Measurements from ENCODE around the gene CRY1. TPM values are rescaled to one million over a fixed set of nuclear protein-coding genes. Genes with fewer than 3 reads are reported as not detected.
"Not testable (repeated sequence)": the region's sequence is repeated elsewhere in the genome, so short reads cannot be mapped to it uniquely, and the experiment has no call there.

Gene CRY1
- total RNA-seq, 1 donor from 2014 or later, result 20.6 TPM

DNA sequence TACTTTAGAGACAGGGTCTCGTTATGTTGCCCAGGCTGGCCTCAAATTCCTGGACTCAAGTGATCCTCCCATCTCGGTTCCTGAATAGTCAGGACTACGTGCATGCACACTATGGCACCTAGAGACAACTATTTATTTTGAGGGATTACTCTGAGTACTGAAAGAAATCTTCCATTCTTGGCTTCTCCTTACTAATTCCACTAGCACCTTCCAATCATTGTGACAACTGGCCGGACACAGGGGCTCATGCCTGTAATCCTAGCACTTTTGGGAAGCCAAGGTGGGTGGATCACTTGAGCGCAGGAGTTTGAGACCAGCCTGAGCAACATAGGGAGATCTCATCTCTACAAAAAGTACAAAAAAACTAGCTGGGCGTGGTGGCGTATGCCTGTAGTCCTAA, 64.3 kb downstream of the CRY1 start:
- H3K4me3 ChIP-seq (ENCODE audit: low read depth, low read length), result no peak overlapping the region
- DNase-seq (ENCODE audit: low read depth), result no peak
- TF ChIP-seq CTCF (IDR thresholded peaks at IDR 0.05; ENCODE audit: insufficient read depth, low read length, poor library complexity, severe bottlenecking), result no peak
- no peaks in the 10 kb centered on the region for H3K36me3 ChIP-seq (ENCODE audit: control insufficient read depth, insufficient read depth, low read length)
- H3K27me3 ChIP-seq (ENCODE audit: control insufficient read depth, insufficient read depth, low read length), result no peaks in the 10 kb centered on the region

GRCh38 chr12:107027636-107028053, 65.7 kb downstream of the CRY1 start:
- no peak for TF ChIP-seq CTCF (IDR thresholded peaks at IDR 0.05; ENCODE audit: insufficient read depth, low read length, poor library complexity, severe bottlenecking)

DNA sequence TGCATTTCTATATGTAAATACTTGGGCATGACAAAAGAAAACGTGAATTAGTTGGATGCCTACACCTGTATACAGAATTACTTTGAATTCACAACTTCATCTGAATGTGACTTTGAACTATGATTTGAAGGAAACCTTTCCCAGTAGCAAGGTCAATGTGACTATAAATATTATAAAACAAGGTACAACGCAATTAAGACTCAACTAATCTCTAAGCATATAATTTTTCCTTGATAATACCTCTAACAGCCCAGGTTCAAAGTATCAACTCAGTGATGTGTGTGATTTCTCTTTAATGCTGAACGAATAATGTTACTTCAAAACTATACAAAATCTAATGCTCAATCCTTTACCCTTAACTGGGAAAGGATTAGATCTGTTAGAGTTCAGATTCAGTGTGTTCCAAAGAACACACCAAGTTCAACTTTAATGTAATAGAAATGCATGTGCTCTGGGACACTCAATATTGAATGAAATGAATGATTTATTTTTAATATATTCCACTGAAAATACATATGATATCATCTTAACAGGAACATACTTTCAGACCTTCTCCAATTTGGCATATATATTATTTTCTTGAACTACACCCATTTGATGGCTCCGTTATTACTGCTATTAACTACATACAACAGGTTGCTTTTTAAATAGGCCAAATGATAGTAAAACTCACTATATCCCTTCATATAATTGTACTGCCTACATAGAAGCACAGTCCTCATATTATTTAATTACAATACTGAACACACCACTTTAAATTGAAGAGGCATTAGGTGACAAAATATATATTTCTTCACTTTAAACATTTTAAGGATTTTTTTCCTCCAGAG, 66.3 kb downstream of the CRY1 start:
- no peak overlapping the region for H3K4me3 ChIP-seq (ENCODE audit: low read depth, low read length)
- no peaks in the 10 kb centered on the region for H3K27me3 ChIP-seq (ENCODE audit: control insufficient read depth, insufficient read depth, low read length)
- H3K36me3 ChIP-seq (ENCODE audit: control insufficient read depth, insufficient read depth, low read length), result no peaks in the 10 kb centered on the region
- DNase-seq (ENCODE audit: low read depth), result no peak
- TF ChIP-seq CTCF (IDR thresholded peaks at IDR 0.05; ENCODE audit: insufficient read depth, low read length, poor library complexity, severe bottlenecking), result no peak

More at GRCh38 chr12:107027636-107028053, 65.7 kb downstream of the CRY1 start:
- peak; percentile 86 for DNase-seq (ENCODE audit: low read depth)
- Histone ChIP-seq H3K27me3 (ENCODE audit: control insufficient read depth, insufficient read depth, low read length) (no peaks in the 10 kb centered on the region), H3K4me3 (ENCODE audit: low read depth, low read length) (no peak overlapping the region), H3K36me3 (ENCODE audit: control insufficient read depth, insufficient read depth, low read length) (no peaks in the 10 kb centered on the region)

GRCh38 chr12:107026356-107026755, 67.0 kb downstream of the CRY1 start:
- H3K4me3 ChIP-seq (ENCODE audit: low read depth, low read length); H3K36me3 ChIP-seq (ENCODE audit: control insufficient read depth, insufficient read depth, low read length); H3K27me3 ChIP-seq (ENCODE audit: control insufficient read depth, insufficient read depth, low read length); DNase-seq (ENCODE audit: low read depth): not testable (repeated sequence)

DNA sequence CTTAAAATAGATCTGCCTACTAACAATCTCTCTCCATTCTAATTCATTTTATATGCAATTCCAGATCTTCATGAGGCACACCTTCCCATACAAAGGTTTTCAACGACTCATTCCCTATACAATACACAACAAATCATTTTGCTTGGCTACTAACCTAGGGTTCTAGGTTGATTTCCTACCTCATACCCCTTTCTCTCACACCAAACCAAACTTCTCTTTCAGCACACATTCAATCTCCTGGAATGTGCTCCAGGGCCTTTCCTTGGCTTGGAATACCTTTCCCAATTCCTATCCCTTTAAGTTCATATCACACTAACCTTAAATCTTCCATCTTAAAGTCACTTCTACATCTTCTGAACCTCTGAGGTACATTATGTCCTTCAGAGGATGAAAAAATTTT, 67.7 kb downstream of the CRY1 start:
- no peak for DNase-seq (ENCODE audit: low read depth)
- Histone ChIP-seq H3K27me3 (ENCODE audit: control insufficient read depth, insufficient read depth, low read length) (no peaks in the 10 kb centered on the region), H3K4me3 (ENCODE audit: low read depth, low read length) (no peak overlapping the region), H3K36me3 (ENCODE audit: control insufficient read depth, insufficient read depth, low read length) (no peaks in the 10 kb centered on the region)
- TF ChIP-seq CTCF (IDR thresholded peaks at IDR 0.05; ENCODE audit: insufficient read depth, low read length, poor library complexity, severe bottlenecking), result no peak

DNA sequence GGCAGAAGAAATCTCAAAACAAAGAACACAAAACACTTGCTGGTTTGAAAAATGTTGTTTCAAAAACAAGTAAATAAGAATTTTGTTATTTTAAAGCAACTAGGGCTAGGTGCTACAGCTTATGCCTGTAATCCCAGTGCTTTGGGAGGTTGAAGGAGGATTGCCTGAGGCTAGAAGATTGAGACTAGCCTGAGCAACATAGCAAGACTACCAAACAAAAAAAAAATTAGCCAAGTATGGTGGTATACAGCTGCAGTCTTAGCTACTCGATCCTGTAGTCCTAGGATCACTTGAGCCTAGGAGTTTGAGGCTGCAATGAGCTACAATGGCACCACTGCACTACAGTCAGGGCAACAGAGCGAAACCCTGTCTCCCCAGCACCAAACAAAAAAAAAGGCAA, 73.8 kb downstream of the CRY1 start:
- no peaks in the 10 kb centered on the region for H3K36me3 ChIP-seq (ENCODE audit: control insufficient read depth, insufficient read depth, low read length)
- no peak for TF ChIP-seq CTCF (IDR thresholded peaks at IDR 0.05; ENCODE audit: insufficient read depth, low read length, poor library complexity, severe bottlenecking)

More for the DNA sequence above, 73.8 kb downstream of the CRY1 start:
- H3K27me3 ChIP-seq (ENCODE audit: control insufficient read depth, insufficient read depth, low read length), result no peaks in the 10 kb centered on the region
- DNase-seq (ENCODE audit: low read depth), result no peak
- H3K4me3 ChIP-seq (ENCODE audit: low read depth, low read length), result no peak overlapping the region
